Measurements from ENCODE around the gene RPP38. TPM values are rescaled to one million over a fixed set of nuclear protein-coding genes. Genes with fewer than 3 reads are reported as not detected.

RPP38 gene
- total and polyA plus RNA-seq, 2 experiments from 2014 or later: 18.2 to 26.4 TPM

- H3K36me3 ChIP-seq (replicated peaks; ENCODE audit: insufficient read depth, low read depth): no peaks in the 10 kb centered on the region
- H3K27me3 ChIP-seq: no peaks in the 10 kb centered on the region
- H4K20me1 ChIP-seq (ENCODE audit: insufficient read depth, poor library complexity, severe bottlenecking): no peaks in the 10 kb centered on the region
- no peaks in the 10 kb centered on the region for H3K79me2 ChIP-seq
- no peaks in the 10 kb centered on the region for H3K4me1 ChIP-seq (ENCODE audit: insufficient read depth)
- no peak overlapping the region for H3K4me3 ChIP-seq
- no peak for DNase-seq (ENCODE audit: low spot score)
- H3K9me3 ChIP-seq (ENCODE audit: low read depth): no peaks in the 10 kb centered on the region
- no peak for TF ChIP-seq EZH2 (IDR thresholded peaks at IDR 0.05; ENCODE audit: borderline replicate concordance)
- no peak for TF ChIP-seq EZH2phosphoT487 (IDR thresholded peaks at IDR 0.05; ENCODE audit: low read depth, severe bottlenecking, unreplicated experiment)
- no peak for TF ChIP-seq CTCF (IDR thresholded peaks at IDR 0.05; ENCODE audit: poor library complexity)
- H3K4me2 ChIP-seq: no peak overlapping the region
- no peak overlapping the region for H3K27ac ChIP-seq
- 92% methylated on average over 5 of the region's 5 CpGs for WGBS (ENCODE audit: low lambda C conversion rate, missing lambda C conversion rate)
- no peaks in the 10 kb centered on the region for H3K9me2 ChIP-seq (replicated peaks; ENCODE audit: insufficient read depth)
- no peak overlapping the region for H2AFZ ChIP-seq
Observed at GRCh38 chr10:15067154-15067553, 30.0 kb upstream of the RPP38 start.

- no peak overlapping the region for H3K27ac ChIP-seq
- no peaks in the 10 kb centered on the region for H3K9me3 ChIP-seq (ENCODE audit: low read depth)
- no peaks in the 10 kb centered on the region for H3K4me1 ChIP-seq (ENCODE audit: insufficient read depth)
- no peaks in the 10 kb centered on the region for H3K36me3 ChIP-seq (replicated peaks; ENCODE audit: insufficient read depth, low read depth)
- DNase-seq (ENCODE audit: low spot score): peak; percentile 63
- TF ChIP-seq EZH2 (IDR thresholded peaks at IDR 0.05; ENCODE audit: borderline replicate concordance): no peak
- no peak for TF ChIP-seq EZH2phosphoT487 (IDR thresholded peaks at IDR 0.05; ENCODE audit: low read depth, severe bottlenecking, unreplicated experiment)
- no peak for TF ChIP-seq CTCF (IDR thresholded peaks at IDR 0.05; ENCODE audit: poor library complexity)
- no peak overlapping the region for H2AFZ ChIP-seq
- H3K4me3 ChIP-seq: no peak overlapping the region
- H3K9me2 ChIP-seq (replicated peaks; ENCODE audit: insufficient read depth): no peaks in the 10 kb centered on the region
- no peak overlapping the region for H3K4me2 ChIP-seq
- H4K20me1 ChIP-seq (ENCODE audit: insufficient read depth, poor library complexity, severe bottlenecking): no peaks in the 10 kb centered on the region
- no peaks in the 10 kb centered on the region for H3K79me2 ChIP-seq
- WGBS (ENCODE audit: low lambda C conversion rate, missing lambda C conversion rate): 75% methylated on average over 3 of the region's 3 CpGs
- no peaks in the 10 kb centered on the region for H3K27me3 ChIP-seq
Observed at GRCh38 chr10:15068802-15069201, 28.4 kb upstream of the RPP38 start.

- DNase-seq (ENCODE audit: low spot score): no peak
- no peaks in the 10 kb centered on the region for H3K9me3 ChIP-seq (ENCODE audit: low read depth)
- no peaks in the 10 kb centered on the region for H4K20me1 ChIP-seq (ENCODE audit: insufficient read depth, poor library complexity, severe bottlenecking)
- no peaks in the 10 kb centered on the region for H3K36me3 ChIP-seq (replicated peaks; ENCODE audit: insufficient read depth, low read depth)
- no peak overlapping the region for H3K4me3 ChIP-seq
- H3K4me2 ChIP-seq: no peak overlapping the region
- no peaks in the 10 kb centered on the region for H3K79me2 ChIP-seq
- H3K27me3 ChIP-seq: no peaks in the 10 kb centered on the region
- no peak overlapping the region for H2AFZ ChIP-seq
- no peaks in the 10 kb centered on the region for H3K9me2 ChIP-seq (replicated peaks; ENCODE audit: insufficient read depth)
- WGBS (ENCODE audit: low lambda C conversion rate, missing lambda C conversion rate): 70% methylated on average over 4 of the region's 4 CpGs
- no peak overlapping the region for H3K27ac ChIP-seq
- no peaks in the 10 kb centered on the region for H3K4me1 ChIP-seq (ENCODE audit: insufficient read depth)
- TF ChIP-seq CTCF (IDR thresholded peaks at IDR 0.05; ENCODE audit: poor library complexity): no peak
- no peak for TF ChIP-seq EZH2 (IDR thresholded peaks at IDR 0.05; ENCODE audit: borderline replicate concordance)
- TF ChIP-seq EZH2phosphoT487 (IDR thresholded peaks at IDR 0.05; ENCODE audit: low read depth, severe bottlenecking, unreplicated experiment): no peak
Observed at GRCh38 chr10:15069230-15069629, 27.9 kb upstream of the RPP38 start.

GRCh38 chr10:15072358-15072757 lies 24.8 kb upstream of the RPP38 start:
- Histone ChIP-seq H4K20me1 (ENCODE audit: insufficient read depth, poor library complexity, severe bottlenecking) (no peaks in the 10 kb centered on the region), H3K27me3 (no peaks in the 10 kb centered on the region), H3K9me2 (replicated peaks; ENCODE audit: insufficient read depth) (no peaks in the 10 kb centered on the region), H3K36me3 (replicated peaks; ENCODE audit: insufficient read depth, low read depth) (no peaks in the 10 kb centered on the region), H3K4me1 (ENCODE audit: insufficient read depth) (no peaks in the 10 kb centered on the region), H3K9me3 (ENCODE audit: low read depth) (no peaks in the 10 kb centered on the region), H3K4me2 (no peak overlapping the region), H3K4me3 (no peak overlapping the region), H2AFZ (no peak overlapping the region), H3K79me2 (no peaks in the 10 kb centered on the region), H3K27ac (no peak overlapping the region)
- 92% methylated on average over 5 of the region's 5 CpGs for WGBS (ENCODE audit: low lambda C conversion rate, missing lambda C conversion rate)
- no peak for DNase-seq (ENCODE audit: low spot score)
- TF ChIP-seq EZH2 (IDR thresholded peaks at IDR 0.05; ENCODE audit: borderline replicate concordance) (no peak), CTCF (IDR thresholded peaks at IDR 0.05; ENCODE audit: poor library complexity) (no peak), EZH2phosphoT487 (IDR thresholded peaks at IDR 0.05; ENCODE audit: low read depth, severe bottlenecking, unreplicated experiment) (no peak)

All from hepatocyte (in vitro differentiated cells).